Mesenchymal stem cell (in vitro differentiated cells and primary cell): ENCODE measurements around the gene FNTB.

Experiments
- DNase-seq: peaks from one replicate; pipeline ENCODE4 v3.0.0-alpha.2; 2013
- H2AFZ ChIP-seq: one replicate; pipeline ENCODE4 v1.6.1; 2013; ENCODE audit warnings: low read depth, mild to moderate bottlenecking, control low read depth, inconsistent platforms, low read length, moderate library complexity
- H2AK5ac ChIP-seq: 2 replicates; pipeline ENCODE4 v1.6.1; 2013; ENCODE audit warnings: low read length, moderate library complexity, mild to moderate bottlenecking, inconsistent platforms; ENCODE audit not compliant: severe bottlenecking
- H2BK120ac ChIP-seq: one replicate; pipeline ENCODE4 v1.6.1; 2013; ENCODE audit warnings: low read depth, mild to moderate bottlenecking, inconsistent platforms, low read length, moderate library complexity
- H2BK12ac ChIP-seq, 2 experiments: one replicate each; pipeline ENCODE4 v1.6.1; 2013; ENCODE audit warnings: inconsistent platforms in 2 of 2, low read length in 2 of 2, mild to moderate bottlenecking in 2 of 2, moderate library complexity in 2 of 2, control low read depth in 1 of 2
- H2BK15ac ChIP-seq: one replicate; pipeline ENCODE4 v1.6.1; 2013; ENCODE audit warnings: mild to moderate bottlenecking, low read depth, inconsistent platforms; ENCODE audit not compliant: poor library complexity, severe bottlenecking
- H2BK5ac ChIP-seq: 2 replicates; pipeline ENCODE4 v1.6.1; 2013; ENCODE audit warnings: low read depth, mild to moderate bottlenecking, low read length, control low read depth, inconsistent platforms; ENCODE audit not compliant: poor library complexity, severe bottlenecking
- H3K14ac ChIP-seq, 2 experiments: one replicate each; pipeline ENCODE4 v1.6.1; 2013; ENCODE audit warnings: inconsistent platforms in 2 of 2, low read length in 2 of 2, control low read depth in 1 of 2, mild to moderate bottlenecking in 1 of 2, moderate library complexity in 1 of 2
- H3K18ac ChIP-seq, 2 experiments: one replicate each; pipeline ENCODE4 v1.6.1; 2013; ENCODE audit warnings: inconsistent platforms in 2 of 2, low read length in 2 of 2, control low read depth in 1 of 2, low read depth in 1 of 2, mild to moderate bottlenecking in 1 of 2
- H3K23ac ChIP-seq, 2 experiments: one replicate each; pipeline ENCODE4 v1.6.1; 2013; ENCODE audit warnings: inconsistent platforms in 2 of 2, low read length in 2 of 2, mild to moderate bottlenecking in 2 of 2, moderate library complexity in 2 of 2, control low read depth in 1 of 2
- H3K27ac ChIP-seq: 2 replicates; pipeline ENCODE4 v1.5.1; 2013; ENCODE audit warnings: mild to moderate bottlenecking, moderate library complexity, low read length, control low read depth, inconsistent platforms; ENCODE audit not compliant: poor library complexity, severe bottlenecking
- H3K27me3 ChIP-seq, 2 experiments: 2 replicates each; pipeline versions ENCODE4 v1.6.1 to v1.7.0; 2013; ENCODE audit warnings: low read length in 2 of 2, mild to moderate bottlenecking in 2 of 2, moderate library complexity in 2 of 2, control low read depth in 1 of 2, inconsistent platforms in 1 of 2; ENCODE audit not compliant: control insufficient read depth in 1 of 2, insufficient read depth in 1 of 2
- H3K36me3 ChIP-seq, 2 experiments: 2 replicates each; pipeline versions ENCODE4 v1.6.1 to v1.7.0; 2013; ENCODE audit warnings: low read length in 2 of 2, control low read depth in 1 of 2, inconsistent platforms in 1 of 2, low read depth in 1 of 2, mild to moderate bottlenecking in 1 of 2; ENCODE audit not compliant: insufficient read depth in 2 of 2, control insufficient read depth in 1 of 2
- H3K4ac ChIP-seq, 2 experiments: one replicate each; pipeline ENCODE4 v1.6.1; 2013; ENCODE audit warnings: inconsistent platforms in 2 of 2, low read length in 2 of 2, mild to moderate bottlenecking in 2 of 2, moderate library complexity in 2 of 2, control low read depth in 1 of 2, low read depth in 1 of 2
- H3K4me1 ChIP-seq: 2 replicates; pipeline ENCODE4 v1.6.1; 2013; ENCODE audit warnings: low read depth, low read length, control low read depth; ENCODE audit not compliant: control insufficient read depth, insufficient read depth
- H3K4me2 ChIP-seq: 2 replicates; pipeline ENCODE4 v1.6.1; 2013; ENCODE audit warnings: low read length, mild to moderate bottlenecking, inconsistent platforms; ENCODE audit not compliant: poor library complexity, severe bottlenecking
- H3K4me3 ChIP-seq, 2 experiments: 2 replicates each; pipeline versions ENCODE4 v1.5.1 to v1.7.0; 2013; ENCODE audit warnings: low read length in 2 of 2, mild to moderate bottlenecking in 2 of 2, control low read depth in 1 of 2, low read depth in 1 of 2; ENCODE audit not compliant: insufficient read depth in 1 of 2
- H3K79me1 ChIP-seq: replicated peaks from 2 replicates; pipeline ENCODE4 v1.6.1; 2013; ENCODE audit warnings: mild to moderate bottlenecking, control low read depth, low read length, inconsistent platforms; ENCODE audit not compliant: poor library complexity, severe bottlenecking
- H3K9ac ChIP-seq: 2 replicates; pipeline ENCODE4 v1.7.0; 2013; ENCODE audit warnings: mild to moderate bottlenecking, low read length, moderate library complexity
- H3K9me3 ChIP-seq: 2 replicates; pipeline ENCODE4 v1.7.0; 2013; ENCODE audit warnings: mild to moderate bottlenecking, low read length; ENCODE audit not compliant: control insufficient read depth
- H4K8ac ChIP-seq: one replicate; pipeline ENCODE4 v1.6.1; 2013; ENCODE audit warnings: inconsistent platforms, mild to moderate bottlenecking, low read length, moderate library complexity
- H4K91ac ChIP-seq: one replicate; pipeline ENCODE4 v1.6.1; 2013; ENCODE audit warnings: mild to moderate bottlenecking, low read length, inconsistent platforms
- WGBS: methylation state at CpG from one replicate; pipeline ENCODE4 v1.1.7; 2013; ENCODE audit warnings: mixed read lengths; 5-methylcytosine and 5-hydroxymethylcytosine counted together

The FNTB gene

DNA sequence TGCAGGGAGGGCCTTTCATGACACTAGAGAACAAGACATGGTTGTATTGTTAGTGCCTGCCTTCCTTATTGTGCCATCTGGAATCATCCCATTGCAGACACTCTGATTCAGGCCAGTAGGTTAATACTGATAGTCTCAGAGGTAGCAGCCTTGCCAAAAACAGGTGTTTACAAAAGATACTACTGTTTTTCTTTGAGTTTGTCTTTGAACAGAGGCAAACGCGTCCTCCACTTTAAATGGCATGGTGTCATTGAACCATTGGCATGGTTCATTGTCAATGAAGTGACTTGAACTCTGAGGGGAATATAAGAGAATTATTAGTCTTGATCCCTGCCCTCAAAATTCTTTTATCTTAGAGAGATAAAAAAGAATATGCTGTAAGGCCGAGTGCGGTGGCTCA lies 4.2 kb downstream of the FNTB start:
- WGBS, result 100% methylated on average over 4 of the region's 4 CpGs
- Histone ChIP-seq H2BK12ac (no peak overlapping the region), H3K4ac (no peak overlapping the region)

DNA sequence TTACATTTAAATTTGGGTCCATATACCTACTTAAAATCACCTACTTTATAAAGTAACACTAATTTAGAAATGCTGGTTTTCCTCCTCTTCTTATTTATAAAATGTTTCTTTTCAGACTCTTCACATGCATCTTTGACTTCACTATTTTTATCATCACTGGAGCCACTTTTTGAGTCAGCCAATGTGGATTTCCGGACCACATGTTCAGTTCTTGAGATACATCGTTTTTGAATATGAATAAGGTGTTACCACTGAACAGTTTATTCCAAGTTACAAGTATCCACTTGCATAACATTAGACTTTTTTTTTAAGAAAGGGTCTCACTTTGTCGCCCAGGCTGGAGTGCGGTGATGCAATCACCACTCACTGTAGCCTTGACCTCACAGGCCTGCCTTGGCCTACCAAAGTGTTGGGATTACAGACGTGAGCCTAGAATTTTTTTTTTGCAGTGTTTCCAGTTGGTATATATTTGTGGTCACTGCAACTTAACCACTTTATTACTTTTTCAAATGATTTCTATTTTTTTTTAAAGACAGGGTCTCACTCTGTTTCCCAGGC lies 5.7 kb downstream of the FNTB start:
- H2BK12ac ChIP-seq, result no peak overlapping the region
- H3K9me3 ChIP-seq, result no peaks in the 10 kb centered on the region
- H3K4ac ChIP-seq, result no peak overlapping the region
- peaks cover 0 to 2% of the 10 kb centered on the region in 2 experiments for H3K36me3 ChIP-seq
- DNase-seq, result no peak
- H3K4me1 ChIP-seq, result no peaks in the 10 kb centered on the region
- H4K8ac ChIP-seq, result no peak overlapping the region
- H4K91ac ChIP-seq, result no peak overlapping the region
- H3K27me3 ChIP-seq, result no peaks in the 10 kb centered on the region
- H2AK5ac ChIP-seq, result no peak overlapping the region
- no peak overlapping the region for H2AFZ ChIP-seq
- H3K18ac ChIP-seq, result no peak overlapping the region
- no peak overlapping the region for H3K9ac ChIP-seq
- H2BK5ac ChIP-seq, result no peak overlapping the region
- H3K4me2 ChIP-seq, result no peak overlapping the region
- H3K23ac ChIP-seq, result no peak overlapping the region
- H2BK120ac ChIP-seq, result no peak overlapping the region
- no peak overlapping the region for H3K14ac ChIP-seq
- no peak overlapping the region for H2BK15ac ChIP-seq
- no peak overlapping the region for H3K4me3 ChIP-seq
- peaks cover 41% of the 10 kb centered on the region for H3K79me1 ChIP-seq
- no peak overlapping the region for H3K27ac ChIP-seq
- WGBS, result 100% methylated on average over 2 of the region's 5 CpGs

More for the DNA sequence above, 4.2 kb downstream of the FNTB start:
- no peak for DNase-seq
- H3K23ac ChIP-seq, result no peak overlapping the region
- peaks cover 0 to 2% of the 10 kb centered on the region in 2 experiments for H3K36me3 ChIP-seq
- H2AFZ ChIP-seq, result no peak overlapping the region
- H2BK5ac ChIP-seq, result no peak overlapping the region
- H2BK120ac ChIP-seq, result no peak overlapping the region
- peaks cover 2% of the 10 kb centered on the region for H3K4me1 ChIP-seq
- no peak overlapping the region for H3K9ac ChIP-seq
- H3K27ac ChIP-seq, result no peak overlapping the region
- no peak overlapping the region for H4K8ac ChIP-seq
- no peak overlapping the region for H3K4me3 ChIP-seq
- H4K91ac ChIP-seq, result no peak overlapping the region
- H3K27me3 ChIP-seq, result no peaks in the 10 kb centered on the region
- peaks cover 37% of the 10 kb centered on the region for H3K79me1 ChIP-seq
- no peak overlapping the region for H3K4me2 ChIP-seq
- no peak overlapping the region for H2AK5ac ChIP-seq
- H3K18ac ChIP-seq, result no peak overlapping the region
- H3K14ac ChIP-seq, result no peak overlapping the region
- H3K9me3 ChIP-seq, result no peaks in the 10 kb centered on the region
- no peak overlapping the region for H2BK15ac ChIP-seq

DNA sequence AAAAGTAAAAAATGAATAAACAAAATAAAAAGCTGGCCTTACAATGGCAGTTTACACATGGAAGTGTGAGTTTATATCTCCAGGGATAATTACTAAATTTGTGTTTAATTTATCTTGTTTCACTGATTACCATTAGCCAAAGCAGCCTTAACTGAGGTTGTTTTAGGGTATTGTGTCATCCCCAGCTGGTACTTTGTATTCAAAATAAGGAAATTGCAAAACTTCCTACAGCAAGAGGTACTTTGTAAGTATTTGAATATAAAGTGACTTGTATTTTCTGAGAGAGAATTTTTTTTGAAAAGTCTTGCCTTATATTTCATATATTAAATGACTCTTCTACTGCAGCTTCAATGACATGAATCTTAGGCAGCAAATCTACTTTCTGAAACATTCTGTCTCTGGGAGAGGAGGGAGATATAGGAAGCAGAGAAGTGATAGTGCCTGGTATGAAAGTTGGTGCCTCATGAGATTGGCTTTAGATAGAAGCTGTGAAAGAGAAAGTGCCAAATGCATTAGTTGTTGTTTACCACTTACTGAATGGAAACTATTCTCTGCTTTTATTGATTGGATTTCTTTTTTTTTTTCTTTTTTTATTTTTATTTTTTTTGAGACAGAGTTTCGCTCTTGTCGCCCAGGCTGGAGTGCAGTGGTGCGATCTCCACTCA lies 6.7 kb downstream of the FNTB start:
- Histone ChIP-seq H3K4me1 (no peaks in the 10 kb centered on the region), H4K91ac (no peak overlapping the region), H2BK12ac (no peak overlapping the region), H3K27me3 (no peaks in the 10 kb centered on the region), H3K79me1 (peaks cover 42% of the 10 kb centered on the region), H2AK5ac (no peak overlapping the region), H3K18ac (no peak overlapping the region), H3K36me3 (peaks cover 0 to 2% of the 10 kb centered on the region in 2 experiments), H2BK5ac (no peak overlapping the region), H2BK120ac (no peak overlapping the region), H3K4me3 (no peak overlapping the region), H3K9me3 (no peaks in the 10 kb centered on the region), H3K14ac (no peak overlapping the region), H3K27ac (no peak overlapping the region), H3K23ac (no peak overlapping the region), H4K8ac (no peak overlapping the region), H3K4me2 (no peak overlapping the region), H3K4ac (no peak overlapping the region), H2BK15ac (no peak overlapping the region), H3K9ac (no peak overlapping the region), H2AFZ (no peak overlapping the region)
- DNase-seq, result peak; percentile 28
- WGBS, result 100% methylated on average over 3 of the region's 3 CpGs

DNA sequence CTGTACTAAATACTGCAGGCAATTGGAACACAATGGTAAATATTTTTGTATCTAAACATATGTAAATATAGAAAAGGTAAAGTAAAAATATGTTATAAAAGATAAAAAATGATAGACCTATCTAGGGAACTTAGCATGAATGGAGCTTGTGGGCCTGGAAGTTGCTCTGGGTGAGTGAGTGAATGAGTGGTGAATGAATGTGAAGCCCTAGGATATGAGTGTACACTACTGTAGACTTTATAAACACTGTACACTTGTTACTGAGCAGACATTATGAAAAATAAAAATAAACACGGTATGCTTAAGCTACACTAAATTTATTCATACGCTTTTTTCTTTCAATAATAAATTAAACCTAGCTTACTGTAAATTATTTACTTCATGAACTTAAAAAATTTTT lies 7.8 kb downstream of the FNTB start:
- Histone ChIP-seq H3K79me1 (peaks cover 38% of the 10 kb centered on the region), H2BK5ac (no peak overlapping the region), H3K4me2 (no peak overlapping the region), H4K8ac (no peak overlapping the region), H3K23ac (no peak overlapping the region), H3K9me3 (no peaks in the 10 kb centered on the region), H3K36me3 (peaks cover 0 to 2% of the 10 kb centered on the region in 2 experiments), H2BK15ac (no peak overlapping the region), H2AK5ac (no peak overlapping the region), H2BK120ac (no peak overlapping the region), H3K27ac (no peak overlapping the region), H3K4ac (no peak overlapping the region), H3K4me1 (no peaks in the 10 kb centered on the region), H3K27me3 (no peaks in the 10 kb centered on the region), H3K18ac (no peak overlapping the region), H4K91ac (no peak overlapping the region), H3K9ac (no peak overlapping the region), H2AFZ (no peak overlapping the region), H2BK12ac (no peak overlapping the region), H3K14ac (no peak overlapping the region), H3K4me3 (no peak overlapping the region)
- 100% methylated on average over 1 of the region's 2 CpGs for WGBS
- no peak for DNase-seq
